GM21528 (cell line): ENCODE data around the gene NBPF20.
"Not testable (repeated sequence)": the region's sequence is repeated elsewhere in the genome, so short reads cannot be mapped to it uniquely, and the experiment has no call there.

Experiments used
- ATAC-seq: cut with Tn5 transposase; IDR thresholded peaks from one replicate; pipeline ENCODE4 v1.9.1; 2021; ENCODE audit warnings: mild to moderate bottlenecking, moderate library complexity; ENCODE audit not compliant: unreplicated experiment, low FRiP score

NBPF20 gene

DNA sequence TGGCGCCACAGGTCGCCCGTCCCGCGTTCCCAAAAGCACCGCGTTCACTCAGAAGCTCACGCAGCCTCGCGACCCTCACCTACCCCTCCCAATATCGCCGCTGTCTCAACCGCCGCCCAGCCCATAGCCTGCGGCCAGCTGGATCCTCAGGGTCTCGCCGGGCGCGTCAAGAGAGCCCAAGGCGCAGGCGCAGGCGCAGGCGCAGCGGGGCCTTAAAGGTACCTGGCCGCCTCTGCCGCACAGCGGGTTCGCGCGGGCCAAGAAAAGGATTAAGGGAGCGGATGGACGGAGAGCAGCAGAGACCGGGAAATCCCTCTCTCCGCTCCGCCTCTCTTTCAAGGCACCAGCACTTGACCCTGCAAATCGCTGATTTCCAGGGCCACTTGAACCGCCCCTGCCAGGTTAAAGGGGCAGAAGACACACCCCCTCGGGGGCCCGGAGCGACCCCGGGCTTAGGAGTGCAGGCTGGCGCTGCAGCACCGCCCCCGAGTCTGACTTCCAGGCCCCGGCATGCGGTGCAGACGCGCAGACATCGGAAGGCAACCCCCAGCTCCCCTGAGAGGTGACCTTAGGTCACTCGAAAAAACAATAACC lies at the start of gene NBPF20:
Gene NBPF20, minus strand, starts transcription at position 168 of the 594 bp plus-strand sequence. CDS start 20,331 bp downstream, outside the sequence.
- peak; percentile 97 for ATAC-seq

DNA sequence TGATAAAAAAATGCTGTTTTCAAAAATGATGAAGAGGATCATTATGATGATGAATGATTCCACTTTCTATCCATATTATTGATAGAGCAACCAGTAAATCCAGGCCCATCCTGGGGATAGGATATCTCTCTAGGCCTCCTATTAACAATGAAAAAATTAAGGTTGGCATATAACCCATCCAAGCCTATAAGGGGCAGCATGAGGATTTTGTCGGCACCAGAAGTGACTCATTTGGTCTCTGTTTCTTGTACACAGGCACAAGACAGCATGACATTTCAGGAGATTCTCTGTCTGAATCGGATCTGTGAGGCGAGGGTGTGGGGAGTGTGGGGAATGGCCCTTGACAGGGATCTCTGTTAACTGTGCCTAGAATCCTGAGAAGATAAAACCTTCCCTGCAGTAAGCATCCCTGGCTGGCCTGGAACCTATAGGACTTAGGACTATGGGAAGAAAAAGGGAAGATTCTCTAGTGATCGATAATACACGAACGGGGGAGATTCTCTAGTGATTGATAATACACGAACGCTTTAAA lies 49.5 kb upstream of the NBPF20 start:
- ATAC-seq, result not testable (repeated sequence)

- ATAC-seq, result not testable (repeated sequence)
Measured at GRCh38 chr1:145472731-145473130, 47.3 kb upstream of the NBPF20 start.

DNA sequence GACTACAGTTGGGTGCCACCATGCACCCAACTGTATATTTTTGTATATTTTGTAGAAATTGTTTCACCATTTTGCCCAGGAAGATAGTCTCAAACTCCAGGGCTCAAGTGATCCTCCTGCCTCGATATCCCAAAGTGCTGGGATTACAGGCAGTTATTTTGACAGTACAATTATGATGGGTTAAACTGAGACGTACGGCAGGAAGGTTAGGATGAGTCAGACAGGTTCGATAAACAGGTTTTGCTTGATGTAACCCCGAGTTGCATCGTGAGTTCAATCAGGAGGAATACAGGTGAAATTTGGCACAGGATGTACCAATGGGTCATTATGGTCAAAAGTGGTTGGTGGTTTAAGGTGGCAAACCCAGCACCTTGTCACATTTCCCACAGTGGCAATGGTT lies 46.0 kb upstream of the NBPF20 start:
- not testable (repeated sequence) for ATAC-seq

DNA sequence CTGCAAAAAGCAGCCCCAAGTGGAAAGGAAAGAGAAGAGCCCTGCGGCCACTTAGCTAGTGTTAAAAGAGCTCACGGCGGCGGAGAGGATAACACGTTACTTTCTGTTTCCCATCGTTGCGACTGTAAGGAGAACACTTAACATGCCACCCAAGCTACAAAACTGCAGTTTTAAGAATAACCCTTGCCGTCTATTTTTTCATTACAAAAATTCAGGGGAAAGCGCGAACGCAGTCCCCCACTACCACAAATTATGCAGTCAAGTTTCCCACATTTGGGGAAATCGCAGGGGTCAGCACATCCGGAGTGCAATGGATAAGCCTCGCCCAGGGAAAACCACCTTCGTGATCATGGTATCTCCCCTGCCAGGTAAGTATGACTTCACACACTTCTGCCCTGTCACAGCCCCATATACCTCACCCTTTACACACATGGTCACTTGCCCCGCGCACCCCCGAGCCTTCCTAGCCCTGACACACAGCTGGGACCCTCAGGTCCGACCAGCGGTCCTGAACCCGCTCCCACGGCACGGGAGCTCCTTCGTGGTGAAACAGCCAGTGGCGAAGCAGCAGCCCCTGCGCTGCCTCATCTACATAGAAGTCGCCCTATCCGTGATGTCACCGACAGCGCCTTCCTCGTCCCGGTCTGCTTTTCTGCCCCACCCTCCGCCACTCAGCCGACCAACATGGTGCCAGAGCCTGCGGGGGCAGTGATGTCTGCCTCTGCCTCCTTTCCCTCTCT lies 40.2 kb upstream of the NBPF20 start:
- peak; percentile 79 for ATAC-seq

DNA sequence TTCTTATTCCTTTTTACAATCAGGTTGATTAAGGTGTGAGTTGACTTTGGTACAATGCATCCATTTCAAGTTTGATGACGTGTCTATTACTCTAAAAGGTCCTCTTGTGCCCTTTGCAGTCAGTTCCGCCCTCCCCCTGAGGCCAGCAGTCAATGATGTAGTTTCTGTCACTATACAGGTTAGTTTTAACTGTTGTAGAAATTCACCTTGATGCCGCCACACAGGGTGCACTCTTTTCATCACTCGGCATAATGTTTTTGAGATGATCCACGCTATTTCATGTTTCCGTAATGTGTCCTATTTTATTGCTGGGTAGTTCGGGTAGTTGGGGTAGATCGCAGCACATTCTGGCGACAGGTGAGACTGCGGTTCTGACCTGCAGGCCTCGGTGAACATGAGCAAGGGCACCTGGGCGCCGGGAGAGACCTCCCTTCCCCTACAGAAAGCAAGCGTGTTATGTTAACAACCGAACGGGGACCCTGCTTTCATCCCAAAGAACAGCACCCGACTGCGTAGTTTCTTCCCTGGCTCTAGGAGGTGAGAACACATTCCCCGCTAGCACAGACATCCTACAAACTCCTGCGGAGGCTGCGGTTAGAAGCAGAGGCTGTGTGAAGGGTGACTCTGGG lies 39.4 kb upstream of the NBPF20 start:
- peak; percentile 5 for ATAC-seq

DNA sequence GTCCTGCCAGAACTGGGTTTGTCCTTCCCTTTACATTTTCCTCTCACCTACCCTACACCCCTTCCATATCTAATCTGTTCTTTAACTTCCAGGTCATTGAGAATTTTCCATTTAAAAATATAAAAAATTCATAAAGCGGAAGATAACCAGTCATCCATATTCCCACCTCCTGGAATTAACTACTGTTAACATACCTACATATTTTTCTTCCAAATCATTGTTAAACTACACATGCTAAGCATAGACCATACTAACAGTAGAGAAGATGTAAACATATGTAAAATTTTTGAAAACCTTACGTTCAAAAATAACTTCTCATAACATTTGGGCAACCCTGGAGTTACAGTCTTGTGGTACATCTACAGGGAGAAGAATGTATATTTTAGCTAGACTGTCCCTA lies 38.6 kb upstream of the NBPF20 start:
- ATAC-seq, result not testable (repeated sequence)

DNA sequence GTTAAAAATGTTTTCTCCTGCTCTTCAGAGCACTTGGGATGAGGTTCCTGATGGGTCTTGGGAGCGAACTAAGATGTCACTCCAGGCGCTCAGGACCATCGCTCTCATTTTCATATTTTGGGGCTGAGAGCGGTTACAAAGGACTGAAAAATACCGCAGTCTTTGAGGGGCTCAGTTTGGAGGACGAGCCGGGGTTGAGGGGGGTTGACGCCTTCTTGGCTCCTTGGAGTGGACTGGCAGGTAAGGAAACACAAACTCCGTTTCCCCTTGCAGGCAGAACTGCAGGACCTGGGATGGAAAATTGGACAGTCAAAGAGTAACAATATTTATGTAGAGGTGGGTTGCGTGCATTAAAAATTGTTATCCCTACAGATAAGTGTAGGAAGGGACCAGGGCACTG lies 35.3 kb upstream of the NBPF20 start:
- ATAC-seq, result not testable (repeated sequence)

GRCh38 chr1:145460048-145460447 lies 34.6 kb upstream of the NBPF20 start:
- not testable (repeated sequence) for ATAC-seq

- not testable (repeated sequence) for ATAC-seq
Measured at GRCh38 chr1:145459591-145459990, 34.2 kb upstream of the NBPF20 start.

- ATAC-seq, result not testable (repeated sequence)
Measured at GRCh38 chr1:145459063-145459462, 33.7 kb upstream of the NBPF20 start.

DNA sequence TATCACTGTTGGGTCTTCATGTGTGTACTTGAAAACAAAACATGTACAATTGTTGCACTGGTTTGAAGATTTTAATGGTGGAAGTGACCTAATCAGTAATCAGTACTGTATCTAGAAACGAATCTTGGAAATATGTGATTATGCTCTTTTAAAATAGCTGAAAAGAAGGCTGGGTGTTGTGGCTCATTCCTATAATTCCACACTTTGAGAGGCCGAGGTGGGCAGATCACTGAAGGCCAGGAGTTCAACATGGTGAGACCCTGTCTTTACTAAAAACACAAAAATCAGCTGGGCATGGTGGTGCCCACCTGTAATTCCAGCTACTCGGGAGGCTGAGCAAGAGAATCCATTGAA lies 29.4 kb upstream of the NBPF20 start:
- not testable (repeated sequence) for ATAC-seq

DNA sequence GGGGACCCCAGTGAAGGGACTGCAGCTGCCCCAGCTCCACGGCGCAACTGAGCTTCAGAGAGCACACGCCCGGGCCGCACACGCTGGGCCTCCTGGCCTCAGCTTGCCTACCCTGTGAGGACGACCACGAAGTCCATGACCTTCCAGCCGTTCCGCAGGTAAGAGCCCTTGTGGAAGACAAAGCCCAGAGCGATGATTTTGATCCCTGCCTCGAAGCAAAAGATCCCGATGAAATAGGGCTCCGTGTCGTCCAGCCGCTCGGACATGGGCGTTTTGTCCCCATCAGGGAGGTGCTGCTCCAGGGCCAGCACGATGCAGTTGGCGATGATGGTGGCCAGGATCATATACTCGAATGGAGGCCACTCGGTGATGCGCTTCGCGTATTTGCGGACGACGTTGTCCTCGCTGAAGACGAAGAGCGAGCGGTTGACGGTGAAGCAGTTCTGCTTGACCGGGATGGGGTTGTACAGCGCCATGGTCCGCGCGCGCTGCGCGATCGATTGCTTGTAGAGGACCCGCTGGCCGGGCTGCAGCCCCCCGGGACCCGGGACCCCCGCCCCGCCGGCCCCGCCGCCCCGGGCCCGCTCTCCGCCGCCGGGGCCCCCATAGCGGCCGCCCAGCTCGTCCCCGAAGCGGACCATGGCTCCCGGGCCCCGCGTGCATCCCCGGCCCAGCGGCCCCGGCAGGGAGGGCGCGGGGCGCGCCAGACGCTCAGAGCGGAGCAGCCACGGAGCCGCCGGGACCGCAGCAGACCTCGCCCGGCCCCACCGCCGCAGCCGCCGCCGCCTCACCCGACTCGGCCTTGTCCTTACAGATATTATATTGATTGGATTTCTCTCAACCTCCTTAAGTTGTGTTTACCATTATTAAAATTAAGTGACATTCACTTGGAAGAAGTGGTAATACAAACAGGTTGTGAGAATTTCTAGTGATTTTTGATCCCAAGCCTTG lies 28.7 kb upstream of the NBPF20 start:
- ATAC-seq, result not testable (repeated sequence)

DNA sequence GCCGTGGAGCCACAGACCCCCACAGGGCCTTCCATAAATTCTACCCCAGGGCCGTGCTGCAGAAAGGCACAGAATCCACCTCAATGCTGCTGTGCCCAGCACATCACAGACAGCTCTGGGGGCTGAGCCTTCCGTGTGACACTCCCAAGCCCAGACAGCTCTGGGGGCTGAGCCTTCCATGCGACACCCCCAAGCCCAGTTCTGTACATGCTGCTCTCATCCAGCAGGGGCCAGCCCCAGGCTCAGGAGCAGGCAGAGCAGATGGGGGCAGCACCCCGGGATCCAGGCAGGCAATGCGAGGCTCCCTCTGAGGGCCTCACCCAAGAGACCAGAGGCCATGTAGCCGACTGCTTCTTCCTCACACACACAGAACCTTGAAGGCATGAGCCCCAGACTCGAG lies 27.1 kb upstream of the NBPF20 start:
- ATAC-seq, result not testable (repeated sequence)

GRCh38 chr1:145451914-145452313 lies 26.5 kb upstream of the NBPF20 start:
- ATAC-seq, result not testable (repeated sequence)

DNA sequence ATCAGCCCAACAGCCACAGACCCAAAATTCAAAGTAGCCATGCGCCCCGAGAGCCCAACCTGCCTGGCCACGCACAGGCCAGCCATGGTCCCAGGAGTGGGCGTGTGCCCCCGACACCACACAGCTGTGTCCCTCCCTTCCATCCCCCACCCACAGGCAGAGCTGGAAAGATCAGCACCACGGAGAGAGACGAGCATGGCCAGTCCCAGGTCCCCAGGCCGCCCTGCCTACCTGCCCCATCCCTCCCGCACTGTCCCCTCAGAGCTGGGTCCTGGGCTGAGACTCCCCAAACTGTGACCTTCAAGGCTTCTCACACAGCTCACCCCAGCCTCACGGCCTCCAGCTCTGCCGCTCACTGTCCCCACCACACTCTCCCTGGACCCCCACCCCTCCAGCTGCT lies 19.8 kb upstream of the NBPF20 start:
- ATAC-seq, result not testable (repeated sequence)

GRCh38 chr1:145442340-145442739 lies 16.9 kb upstream of the NBPF20 start:
- not testable (repeated sequence) for ATAC-seq

- not testable (repeated sequence) for ATAC-seq
Measured at GRCh38 chr1:145431363-145432256, 6.2 kb upstream of the NBPF20 start.

GRCh38 chr1:145430830-145431229 lies 5.4 kb upstream of the NBPF20 start:
- not testable (repeated sequence) for ATAC-seq
